ENCODE data around the gene TMEM44. TPM values are rescaled to one million over a fixed set of nuclear protein-coding genes. Genes with fewer than 3 reads are reported as not detected.
"Not testable (repeated sequence)": the region's sequence is repeated elsewhere in the genome, so short reads cannot be mapped to it uniquely, and the experiment has no call there.

The TMEM44 gene
- total RNA-seq, 1 donor from 2014 or later: 9.9 TPM

DNA sequence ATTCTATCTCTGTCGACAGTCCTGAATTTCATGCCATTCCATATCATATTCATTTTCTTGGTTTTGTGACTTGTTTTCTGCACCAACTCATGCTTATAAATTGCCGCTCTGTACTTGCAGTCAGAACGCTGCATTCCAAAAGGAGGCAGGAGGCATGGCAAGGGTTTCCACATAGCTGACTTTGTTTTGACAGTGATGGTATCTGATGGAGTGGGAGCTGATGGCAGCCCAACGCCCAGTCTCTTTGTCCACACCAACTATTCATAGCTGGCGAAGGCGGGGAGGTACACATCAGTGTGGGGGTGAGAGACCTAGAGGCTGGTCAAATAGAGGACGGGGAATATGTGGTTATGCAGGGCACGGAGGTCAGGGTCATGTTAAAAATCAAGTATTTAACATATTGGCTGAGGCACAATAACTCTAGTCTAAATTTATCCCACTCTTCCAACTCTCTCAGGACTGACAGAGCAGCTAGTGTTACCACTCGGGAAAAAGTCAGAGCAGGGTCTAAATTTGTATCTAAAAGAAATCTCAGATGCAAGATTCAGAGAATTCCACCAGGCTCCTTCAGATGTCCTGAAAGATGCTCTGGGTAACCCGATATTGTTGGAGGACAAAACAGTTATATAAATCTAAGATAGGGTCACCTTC lies 78.6 kb downstream of the TMEM44 start:
- DNase-seq: no peak

DNA sequence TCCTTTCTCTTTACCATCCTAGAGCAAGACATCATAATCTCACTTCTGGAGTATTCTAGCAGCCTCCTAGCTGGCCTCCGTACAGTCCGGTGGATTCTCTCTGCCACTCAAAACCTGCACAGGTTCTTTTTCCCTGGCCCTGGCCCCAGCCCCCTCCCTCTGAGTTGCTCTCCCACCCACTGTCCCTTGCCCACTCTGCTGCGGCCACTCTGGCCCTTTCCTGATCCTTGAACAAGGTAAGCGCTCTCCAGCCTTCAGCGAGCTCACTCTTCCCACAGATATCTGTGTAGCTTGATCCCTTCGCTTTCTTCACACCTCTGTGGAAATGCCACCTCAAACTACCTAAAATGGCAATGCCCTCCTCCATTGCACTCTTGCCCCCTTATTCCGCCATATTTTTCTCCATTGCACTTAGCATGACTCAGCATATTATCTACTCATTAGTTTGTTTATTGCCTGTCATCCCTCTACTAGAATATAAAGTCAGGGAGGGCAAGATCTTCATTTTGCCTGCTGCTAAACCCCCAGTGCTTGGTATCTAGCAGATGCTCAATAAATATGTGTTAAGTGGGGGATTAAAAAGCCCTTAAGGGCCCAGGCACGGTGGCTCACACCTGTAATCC lies 80.8 kb downstream of the TMEM44 start:
- no peak for DNase-seq

DNA sequence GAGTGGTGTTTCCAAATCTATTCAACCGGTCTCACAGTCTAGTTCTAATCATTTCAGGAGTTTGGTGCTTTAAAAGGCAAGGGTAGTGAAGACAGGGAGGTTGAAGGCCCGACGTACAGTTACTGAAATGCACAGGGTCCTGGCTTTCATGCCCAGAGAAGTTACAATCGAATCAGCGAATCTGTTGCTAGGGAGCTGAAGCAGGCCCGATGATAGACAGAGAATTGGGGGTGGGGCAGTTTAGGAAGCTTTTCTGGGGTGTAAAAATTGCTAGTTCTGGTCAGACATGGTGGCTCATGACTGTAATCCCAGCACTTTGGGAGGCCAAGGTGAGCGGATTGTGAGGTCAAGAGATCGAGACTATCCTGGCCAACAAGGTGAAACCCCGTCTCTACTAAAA lies 83.4 kb downstream of the TMEM44 start:
- DNase-seq: no peak

DNA sequence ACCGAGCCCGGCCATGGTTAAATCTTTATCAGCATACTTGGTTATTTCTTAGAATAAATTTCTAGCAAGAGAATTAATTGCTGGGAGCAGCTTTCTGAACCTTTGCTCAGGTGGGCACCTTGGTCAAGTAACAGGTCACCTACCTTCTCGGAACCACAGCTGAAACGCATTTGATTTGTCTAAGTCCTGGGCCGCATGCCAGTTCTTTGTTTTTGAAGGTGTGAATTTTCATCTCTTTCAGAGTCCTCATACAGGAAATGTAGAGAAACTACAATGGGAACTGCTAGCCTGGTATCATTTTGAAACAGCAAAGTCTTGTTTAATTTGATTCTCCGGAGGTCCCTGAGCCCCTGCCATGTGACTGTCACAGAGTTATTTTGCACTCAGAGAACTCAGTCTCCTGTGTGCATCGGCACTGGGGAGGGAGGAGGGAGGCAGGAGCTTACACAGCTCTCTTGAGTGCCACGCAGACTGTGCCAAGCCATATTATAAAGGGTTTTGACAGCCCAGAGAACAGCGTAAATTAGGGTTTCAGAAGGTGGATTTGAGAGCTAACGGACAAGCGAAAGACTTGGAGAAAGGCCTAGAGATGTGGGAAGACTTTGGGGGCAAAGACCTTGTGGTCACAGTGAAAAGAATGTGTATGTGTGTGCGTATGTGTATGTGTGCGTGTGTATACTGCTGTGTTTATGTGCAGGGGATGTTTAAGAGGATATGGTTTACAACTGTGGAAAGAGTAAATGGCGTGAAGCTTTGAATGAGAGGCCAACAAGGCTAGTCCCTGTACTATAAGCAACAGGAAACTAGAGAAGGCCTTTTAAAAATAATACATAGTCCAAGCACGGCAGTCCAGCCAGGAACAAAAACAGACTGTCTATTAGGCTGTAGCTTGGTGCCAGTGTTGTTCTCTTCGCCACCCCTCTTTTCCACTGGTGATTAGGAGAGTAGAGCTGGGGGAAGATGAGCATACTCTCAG lies 84.6 kb downstream of the TMEM44 start:
- DNase-seq: no peak

DNA sequence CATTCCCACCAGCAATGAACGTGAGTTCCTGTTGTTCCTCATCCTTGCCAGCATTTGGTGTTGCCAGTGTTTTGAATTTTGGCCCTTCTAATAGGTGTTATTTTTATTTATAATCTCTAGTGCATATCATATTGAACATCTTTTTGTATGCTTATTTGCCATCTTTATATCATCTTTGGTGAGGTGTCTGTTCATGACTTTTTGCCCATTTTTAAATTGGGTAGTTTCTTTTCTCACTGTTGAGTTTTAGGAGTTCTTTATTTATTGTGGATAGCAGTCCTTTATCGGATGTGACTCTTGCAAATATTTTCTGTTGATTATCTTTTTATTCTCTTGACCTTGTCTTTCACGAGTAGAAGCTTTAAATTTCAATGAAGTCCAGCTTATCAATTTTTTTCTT lies 86.2 kb downstream of the TMEM44 start:
- no peak for DNase-seq

DNA sequence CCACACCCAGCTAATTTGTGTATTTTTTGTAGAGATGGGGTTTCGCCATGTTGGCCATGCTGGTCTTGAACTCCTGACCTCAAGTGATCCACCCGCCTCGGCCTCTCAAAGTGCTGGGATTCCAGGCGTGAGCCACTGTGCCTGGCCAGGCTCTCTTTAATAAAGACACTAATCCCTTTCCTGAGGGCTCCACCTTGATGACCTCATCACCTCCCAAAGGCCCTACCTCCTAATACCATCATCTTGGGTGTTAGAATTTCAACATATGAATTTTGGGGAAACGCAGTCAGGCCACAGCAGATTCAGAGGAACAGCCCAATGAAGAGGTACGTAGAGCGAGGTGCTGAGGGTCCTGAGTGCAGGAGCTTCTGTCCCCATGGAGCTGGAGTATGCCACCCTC lies 87.7 kb downstream of the TMEM44 start:
- DNase-seq: not testable (repeated sequence)

DNA sequence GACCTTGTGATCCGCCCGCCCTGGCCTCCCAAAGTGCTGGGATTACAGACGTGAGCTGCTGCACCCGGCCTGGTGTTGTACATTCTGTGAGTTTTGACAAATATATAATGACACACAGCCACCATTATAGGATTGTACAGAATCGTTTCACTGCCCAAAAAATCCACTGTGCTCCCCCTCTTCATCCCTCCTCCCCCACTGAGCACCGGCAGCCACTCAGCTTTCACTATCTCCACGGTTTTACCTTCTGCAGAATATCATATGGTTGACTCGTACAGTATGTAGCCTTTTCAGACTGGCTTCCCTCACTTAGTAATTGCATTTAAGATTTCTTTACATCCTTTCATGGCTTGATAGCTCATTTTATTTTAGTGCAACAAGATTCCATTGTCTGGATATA lies 89.7 kb downstream of the TMEM44 start:
- no peak for DNase-seq

DNA sequence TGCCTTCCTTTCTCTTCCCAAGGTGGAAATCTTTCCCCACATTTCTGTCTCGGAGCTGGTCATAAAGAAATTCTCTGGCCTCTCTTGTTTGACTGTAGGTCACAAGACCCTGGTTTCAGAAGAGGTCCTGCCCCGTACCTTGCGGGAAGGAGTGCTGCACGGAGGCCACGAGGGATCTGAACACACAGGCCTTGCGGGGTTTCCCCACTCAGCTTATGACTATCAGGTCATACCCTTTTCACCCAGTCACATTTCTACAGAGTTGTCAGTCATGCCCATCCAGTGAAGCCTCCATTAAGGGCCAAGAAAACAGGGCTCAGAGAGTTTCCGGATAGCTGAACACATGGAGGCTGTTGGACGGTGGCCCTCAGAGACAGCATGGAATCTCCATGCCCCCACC lies 91.7 kb downstream of the TMEM44 start:
- DNase-seq: no peak

DNA sequence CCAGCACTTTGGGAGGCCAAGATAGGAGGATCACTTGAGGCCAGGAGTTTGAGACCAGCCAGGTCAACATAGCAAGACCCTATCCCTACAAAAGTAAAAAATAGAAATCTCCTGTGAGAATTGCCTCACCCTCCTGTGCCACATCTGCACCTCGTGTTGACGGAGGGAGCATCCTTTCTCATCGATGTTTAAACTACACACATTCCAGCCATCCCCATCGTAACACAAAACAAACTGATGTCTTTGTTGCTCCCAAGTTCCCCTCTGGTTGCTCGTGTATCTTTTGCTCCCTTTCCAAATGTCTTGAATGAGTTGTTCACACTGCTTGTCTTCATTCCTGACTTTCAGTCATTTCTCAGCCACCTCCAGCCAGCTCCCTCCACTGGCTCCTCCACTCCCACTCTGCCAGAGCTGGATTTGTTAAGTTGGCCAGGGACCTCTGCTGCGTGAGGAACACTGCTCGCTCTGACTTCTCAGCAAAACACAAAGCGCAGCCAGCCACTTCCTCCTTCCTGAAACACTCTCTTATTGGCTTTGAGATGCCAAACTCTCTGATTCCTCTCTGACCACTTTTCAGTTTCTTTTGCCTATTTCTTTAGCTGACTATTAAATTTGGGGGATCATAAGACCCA lies 92.8 kb downstream of the TMEM44 start:
- DNase-seq: no peak

DNA sequence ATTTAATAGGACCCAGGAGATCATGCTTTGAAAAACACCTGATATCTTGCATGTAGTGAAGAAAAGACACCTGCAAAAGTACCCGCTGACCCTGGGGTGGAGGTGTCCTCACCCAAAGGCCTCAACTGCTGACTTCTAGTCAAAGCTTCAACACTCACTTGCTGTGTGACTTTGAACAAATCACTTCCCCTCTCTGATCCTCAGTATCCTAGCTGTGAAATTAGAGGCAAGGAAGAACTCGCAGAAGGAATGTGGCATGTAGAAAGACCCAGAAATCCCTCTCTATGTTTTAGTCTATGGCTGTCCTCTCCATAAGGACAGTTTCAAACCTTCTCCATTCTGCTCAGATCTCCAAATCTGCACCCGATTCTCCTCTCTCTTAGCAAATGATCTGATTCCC lies 93.7 kb downstream of the TMEM44 start:
- no peak for DNase-seq

DNA sequence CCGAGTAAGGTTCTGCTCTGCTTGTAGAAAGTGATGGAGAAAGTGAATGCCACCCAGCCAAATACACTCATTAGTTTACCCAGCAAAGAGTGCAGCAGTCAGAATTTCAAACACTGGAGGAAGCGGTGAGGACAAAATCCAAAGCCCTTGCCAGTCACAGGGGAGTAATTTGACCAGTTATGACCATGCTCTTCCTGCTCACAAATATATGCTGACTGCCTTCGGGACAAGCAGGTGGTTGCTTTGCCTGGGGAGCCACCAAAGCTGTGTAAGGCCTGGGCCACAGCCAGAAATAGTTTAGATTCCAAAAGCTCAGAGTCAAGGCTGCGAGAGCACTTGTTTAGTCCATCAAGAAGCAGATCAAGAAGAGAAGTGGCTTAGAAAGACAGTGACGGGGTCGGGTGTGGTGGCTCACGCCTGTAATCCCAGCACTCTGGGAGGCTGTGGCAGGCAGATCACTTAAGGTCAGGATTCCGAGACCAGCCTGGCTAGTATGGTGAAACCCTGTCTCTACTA lies 95.4 kb downstream of the TMEM44 start:
- DNase-seq: no peak

Small RNAs within 50 kb of the gene (small RNA-seq; reads per million reads assigned to genes)
- gene AC046143.2 (ENCODE audit: low replicate concordance): not detected

Other genes starting within 250 kb of the TMEM44 start
- gene GP5, start 234.2 kb downstream of the TMEM44 start, total RNA-seq: 0.39 TPM
- 73.5 TPM for gene ATP13A3, start 146.4 kb downstream of the TMEM44 start, total RNA-seq
- 41.4 TPM for gene LSG1, start 38.8 kb upstream of the TMEM44 start, total RNA-seq
- 10.7 TPM for gene FAM43A, start 52.5 kb upstream of the TMEM44 start, total RNA-seq